VCaP (cell line): ENCODE results near the gene KIF5A.
"Not testable (repeated sequence)": the region's sequence is repeated elsewhere in the genome, so short reads cannot be mapped to it uniquely, and the experiment has no call there.

Experiments used
- H3K27ac ChIP-seq: fragments of 450-650 bp; 2 replicates; pipeline ENCODE4 v1.5.1; 2017
- TF ChIP-seq, protein P1 (sequence below): fragments of 450-650 bp; conservative IDR thresholded peaks from 2 replicates; pipeline ENCODE4 v1.5.1; 2017; ENCODE audit warnings: mild to moderate bottlenecking, moderate library complexity

KIF5A gene

GRCh38 chr12:57586128-57586527 is 36.3 kb downstream of the KIF5A start:
- TF ChIP-seq, protein P1, sequence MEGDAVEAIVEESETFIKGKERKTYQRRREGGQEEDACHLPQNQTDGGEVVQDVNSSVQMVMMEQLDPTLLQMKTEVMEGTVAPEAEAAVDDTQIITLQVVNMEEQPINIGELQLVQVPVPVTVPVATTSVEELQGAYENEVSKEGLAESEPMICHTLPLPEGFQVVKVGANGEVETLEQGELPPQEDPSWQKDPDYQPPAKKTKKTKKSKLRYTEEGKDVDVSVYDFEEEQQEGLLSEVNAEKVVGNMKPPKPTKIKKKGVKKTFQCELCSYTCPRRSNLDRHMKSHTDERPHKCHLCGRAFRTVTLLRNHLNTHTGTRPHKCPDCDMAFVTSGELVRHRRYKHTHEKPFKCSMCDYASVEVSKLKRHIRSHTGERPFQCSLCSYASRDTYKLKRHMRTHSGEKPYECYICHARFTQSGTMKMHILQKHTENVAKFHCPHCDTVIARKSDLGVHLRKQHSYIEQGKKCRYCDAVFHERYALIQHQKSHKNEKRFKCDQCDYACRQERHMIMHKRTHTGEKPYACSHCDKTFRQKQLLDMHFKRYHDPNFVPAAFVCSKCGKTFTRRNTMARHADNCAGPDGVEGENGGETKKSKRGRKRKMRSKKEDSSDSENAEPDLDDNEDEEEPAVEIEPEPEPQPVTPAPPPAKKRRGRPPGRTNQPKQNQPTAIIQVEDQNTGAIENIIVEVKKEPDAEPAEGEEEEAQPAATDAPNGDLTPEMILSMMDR: no peak
- no peak overlapping the region for H3K27ac ChIP-seq

GRCh38 chr12:57586832-57587429 is 37.1 kb downstream of the KIF5A start:
- H3K27ac ChIP-seq: no peak overlapping the region
- TF ChIP-seq, protein P1: no peak

GRCh38 chr12:57588951-57589610 is 39.2 kb downstream of the KIF5A start:
- H3K27ac ChIP-seq: not testable (repeated sequence)

- TF ChIP-seq, protein P1: no peak
- H3K27ac ChIP-seq: peak overlapping the region; percentile 78
Measured at GRCh38 chr12:57590479-57590863, 40.6 kb downstream of the KIF5A start.

DNA sequence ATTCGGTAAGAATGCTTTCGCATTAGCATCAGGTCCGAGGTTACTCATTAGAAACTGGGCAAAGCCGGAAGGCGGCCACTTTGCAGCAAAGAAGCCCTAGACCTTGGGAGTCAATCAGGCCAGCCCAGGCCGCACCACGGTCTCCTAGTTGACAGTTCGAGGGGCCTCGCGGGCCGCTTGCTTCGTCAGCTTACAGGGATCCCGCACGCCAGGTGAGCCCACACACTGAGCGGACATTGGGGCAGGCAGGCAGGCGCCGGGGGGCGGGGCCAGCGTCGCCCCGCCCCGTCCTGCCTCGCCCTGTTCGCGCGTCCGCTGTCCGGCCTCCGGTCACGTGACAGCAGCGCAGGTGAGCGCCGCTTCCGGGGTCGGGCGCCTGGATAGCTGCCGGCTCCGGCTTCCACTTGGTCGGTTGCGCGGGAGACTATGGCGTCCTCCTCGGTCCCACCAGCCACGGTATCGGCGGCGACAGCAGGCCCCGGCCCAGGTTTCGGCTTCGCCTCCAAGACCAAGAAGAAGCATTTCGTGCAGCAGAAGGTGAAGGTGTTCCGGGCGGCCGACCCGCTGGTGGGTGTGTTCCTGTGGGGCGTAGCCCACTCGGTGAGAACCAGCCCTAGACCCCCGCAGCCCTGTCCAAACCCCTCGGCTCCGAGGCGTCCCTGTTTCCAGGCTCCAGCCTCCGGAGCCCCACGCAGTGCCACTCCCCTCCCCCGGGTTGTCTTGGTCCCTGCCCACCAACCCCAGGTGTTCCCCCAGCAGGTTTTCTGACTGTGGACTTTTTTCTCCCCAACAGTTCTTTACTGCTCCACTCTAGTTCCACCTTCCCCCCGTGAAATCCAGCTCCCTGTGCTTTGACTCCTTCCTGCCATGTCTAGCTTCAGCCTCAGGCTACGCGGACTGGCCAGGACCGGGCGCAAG is 41.3 kb downstream of the KIF5A start, which contains the start of gene PIP4K2C:
PIP4K2C (plus strand) TSS at position 329 of the 918 bp plus-strand sequence; CDS start at position 427, 98 bp downstream.
- TF ChIP-seq, protein P1: no peak
- peak within 1 kb of the TSS; percentile 78 for H3K27ac ChIP-seq

DNA sequence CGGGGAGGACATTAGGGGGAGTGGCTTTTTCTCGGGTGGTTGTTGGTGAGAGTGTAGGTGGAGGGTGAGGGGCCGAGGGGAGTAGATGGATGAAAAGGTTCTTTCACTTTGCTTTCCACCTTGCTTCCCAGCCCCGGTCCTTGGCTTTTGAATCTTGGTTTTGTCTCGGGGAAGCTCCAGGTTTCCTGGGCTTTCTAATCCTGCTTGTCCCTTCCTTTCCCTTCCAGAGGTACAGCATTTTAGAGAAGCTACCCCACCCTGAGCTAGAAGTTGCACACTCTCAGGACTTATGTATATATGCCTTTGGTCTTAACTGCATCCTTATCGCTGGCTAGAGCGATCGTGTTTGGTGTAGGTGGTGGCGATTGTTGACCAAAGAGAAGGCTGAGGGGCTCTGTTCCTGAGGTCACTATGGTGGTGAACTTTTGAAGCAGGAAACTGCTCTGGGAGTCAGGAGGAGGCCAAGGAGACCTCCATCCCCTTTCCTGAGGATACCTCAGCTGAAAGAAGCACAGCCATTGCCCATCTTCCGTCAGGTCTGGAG is 42.0 kb downstream of the KIF5A start:
- H3K27ac ChIP-seq: peak overlapping the region; percentile 78
- TF ChIP-seq, protein P1: no peak

GRCh38 chr12:57592551-57593165 is 42.8 kb downstream of the KIF5A start:
- TF ChIP-seq, protein P1: no peak
- no peak overlapping the region for H3K27ac ChIP-seq
